IMR-90 (cell line): ENCODE measurements around the gene USH2A. TPM values are rescaled to one million over a fixed set of nuclear protein-coding genes. Genes with fewer than 3 reads are reported as not detected.

ENCODE experiments used
- ATAC-seq: fragments of 200-7000 bp; cut with Tn5 transposase; 2 replicates; pipeline ENCODE4 v1.9.1; 2020; ENCODE audit warnings: low read depth, mild to moderate bottlenecking, moderate library complexity
- BruUV-seq: library from RNA; stranded (reverse); fragments of 400-500 nt; replicated peaks from 2 replicates; lab custom pipeline; 2021; lab: Mats Ljungman, UMichigan
- CTCF ChIA-PET: fragments of 300-600 bp; formaldehyde crosslinking; extraction: SDS; loops from one replicate; lab custom pipeline; 2021; ENCODE audit warnings: antibody characterized with exemption; lab: Yijun Ruan, JAX
- POLR2A ChIA-PET: fragments of 300-600 bp; sonication (Branson Sonifier 250); formaldehyde crosslinking; loops from one replicate; lab custom pipeline; 2022; ENCODE audit warnings: antibody characterized with exemption; ENCODE audit not compliant: unreplicated experiment; lab: Charles Lee
- DNase-seq: peaks from one replicate; pipeline ENCODE4 v3.0.0; 2013
- H2AFZ ChIP-seq: replicated peaks from 2 replicates; pipeline ENCODE3; 2013; ENCODE audit warnings: low read length, mild to moderate bottlenecking; ENCODE audit not compliant: poor library complexity
- H2AK5ac ChIP-seq: 2 replicates; pipeline ENCODE4 v1.6.1; 2013; ENCODE audit warnings: low read depth, low read length, inconsistent platforms
- H2AK9ac ChIP-seq: replicated peaks from 2 replicates; pipeline ENCODE3; 2013; ENCODE audit warnings: mild to moderate bottlenecking, low read depth, low read length, moderate library complexity; ENCODE audit not compliant: poor library complexity
- H2BK120ac ChIP-seq: 2 replicates; pipeline ENCODE4 v1.6.1; 2013; ENCODE audit warnings: low read depth, low read length, inconsistent platforms
- H2BK15ac ChIP-seq: 3 replicates; pipeline ENCODE4 v1.6.1; 2013; ENCODE audit warnings: low read depth, low read length, inconsistent platforms
- H2BK20ac ChIP-seq: 2 replicates; pipeline ENCODE4 v1.6.1; 2013; ENCODE audit warnings: low read depth, mild to moderate bottlenecking, inconsistent platforms, low read length, moderate library complexity
- H2BK5ac ChIP-seq: 2 replicates; pipeline ENCODE4 v1.6.1; 2013; ENCODE audit warnings: mild to moderate bottlenecking, low read depth, low read length, inconsistent platforms; ENCODE audit not compliant: poor library complexity, severe bottlenecking
- H3K14ac ChIP-seq: replicated peaks from 2 replicates; pipeline ENCODE4 v1.6.1; 2013; ENCODE audit warnings: low read depth, low read length, inconsistent platforms
- H3K18ac ChIP-seq: 2 replicates; pipeline ENCODE4 v1.6.1; 2013; ENCODE audit warnings: low read depth, low read length, control low read depth
- H3K23ac ChIP-seq: 2 replicates; pipeline ENCODE4 v1.6.1; 2013; ENCODE audit warnings: low read depth, low read length, inconsistent platforms
- H3K27ac ChIP-seq: 2 replicates; pipeline ENCODE4 v1.5.1; 2013; ENCODE audit warnings: mild to moderate bottlenecking, control low read depth, low read length; ENCODE audit not compliant: insufficient read depth
- H3K27me3 ChIP-seq: 2 replicates; pipeline ENCODE4 v1.6.1; 2013; ENCODE audit warnings: low read length; ENCODE audit not compliant: control insufficient read depth, insufficient read depth
- H3K36me3 ChIP-seq: 2 replicates; pipeline ENCODE4 v1.6.1; 2013; ENCODE audit warnings: low read length, mixed read lengths; ENCODE audit not compliant: control insufficient read depth, insufficient read depth
- H3K4ac ChIP-seq: 2 replicates; pipeline ENCODE4 v1.6.1; 2013; ENCODE audit warnings: low read depth, low read length, inconsistent platforms
- H3K4me1 ChIP-seq: 2 replicates; pipeline ENCODE4 v1.6.1; 2013; ENCODE audit warnings: low read length, mixed read lengths; ENCODE audit not compliant: control insufficient read depth, insufficient read depth
- H3K4me2 ChIP-seq: 2 replicates; pipeline ENCODE4 v1.6.1; 2013; ENCODE audit warnings: low read depth, mild to moderate bottlenecking, control low read depth, low read length, moderate library complexity
- H3K4me3 ChIP-seq: 2 replicates; pipeline ENCODE4 v1.5.1; 2013; ENCODE audit warnings: low read depth, mild to moderate bottlenecking, control low read depth, low read length, moderate library complexity; ENCODE audit not compliant: insufficient read depth
- H3K56ac ChIP-seq: 2 replicates; pipeline ENCODE4 v1.6.1; 2013; ENCODE audit warnings: low read length, inconsistent platforms; ENCODE audit not compliant: insufficient read depth; ENCODE audit errors: extremely low read depth
- H3K79me1 ChIP-seq, 2 experiments: 2 replicates each; pipeline ENCODE4 v1.6.1; 2013; ENCODE audit warnings: low read length in 2 of 2, inconsistent platforms in 1 of 2, low read depth in 1 of 2
- H3K9ac ChIP-seq: 2 replicates; pipeline ENCODE4 v1.6.1; 2013; ENCODE audit warnings: low read depth, low read length, control low read depth
- H3K9me1 ChIP-seq: 2 replicates; pipeline ENCODE4 v1.6.1; 2013; ENCODE audit warnings: low read length, inconsistent platforms; ENCODE audit not compliant: insufficient read depth
- H3K9me3 ChIP-seq: 2 replicates; pipeline ENCODE4 v1.6.1; 2013; ENCODE audit warnings: low read length; ENCODE audit not compliant: control insufficient read depth, insufficient read depth
- H4K20me1 ChIP-seq: 2 replicates; pipeline ENCODE4 v1.6.1; 2013; ENCODE audit warnings: low read length, inconsistent platforms; ENCODE audit not compliant: insufficient read depth
- H4K5ac ChIP-seq: 2 replicates; pipeline ENCODE4 v1.6.1; 2013; ENCODE audit warnings: mild to moderate bottlenecking, low read depth, low read length, control low read depth
- H4K8ac ChIP-seq, 2 experiments: 2 replicates each; pipeline ENCODE4 v1.6.1; 2013; ENCODE audit warnings: low read depth in 2 of 2, low read length in 2 of 2, control low read depth in 1 of 2, inconsistent platforms in 1 of 2
- H4K91ac ChIP-seq: 2 replicates; pipeline ENCODE4 v1.6.1; 2013; ENCODE audit warnings: low read depth, low read length, inconsistent platforms; ENCODE audit not compliant: insufficient read depth
- CEBPB ChIP-seq: IDR thresholded peaks from 2 replicates; pipeline ENCODE4 v1.6.1; 2012; ENCODE audit warnings: low read depth, low read length, improper control_type of control experiment
- CHD1 ChIP-seq: IDR thresholded peaks from 2 replicates; pipeline ENCODE4 v1.6.1; 2012; ENCODE audit warnings: low read depth, low read length, improper control_type of control experiment
- MAFK ChIP-seq: IDR thresholded peaks from 2 replicates; pipeline ENCODE4 v1.6.1; 2012; ENCODE audit warnings: low read depth, low read length, improper control_type of control experiment
- MAZ ChIP-seq: IDR thresholded peaks from 2 replicates; pipeline ENCODE4 v1.6.1; 2012; ENCODE audit warnings: low read depth, mild to moderate bottlenecking, low read length, improper control_type of control experiment, moderate library complexity, borderline replicate concordance
- MXI1 ChIP-seq: IDR thresholded peaks from 2 replicates; pipeline ENCODE4 v1.6.1; 2012; ENCODE audit warnings: low read depth, mild to moderate bottlenecking, low read length, moderate library complexity, borderline replicate concordance
- NFE2L2 ChIP-seq: fragments of 150-350 bp; IDR thresholded peaks from 2 replicates; pipeline ENCODE4 v1.6.1; 2016; ENCODE audit warnings: low read depth, mild to moderate bottlenecking, low read length
- RFX5 ChIP-seq: IDR thresholded peaks from 2 replicates; pipeline ENCODE4 v1.8.0; 2012; ENCODE audit warnings: low read depth, mild to moderate bottlenecking, low read length, moderate library complexity
- SMC3 ChIP-seq: fragments of 150-350 bp; IDR thresholded peaks from 2 replicates; pipeline ENCODE4 v1.6.1; 2016; ENCODE audit warnings: low read depth, mild to moderate bottlenecking, antibody characterized with exemption, low read length, moderate library complexity
- dilution Hi-C: fragments of 300-500 bp; cut with HindIII; formaldehyde crosslinking; loops from one replicate; pipeline ENCODE4 v1.14.3; 2018; ENCODE audit warnings: low sequenced_read_pairs; ENCODE audit not compliant: unreplicated experiment
- in situ Hi-C: fragments of 300-500 bp; cut with MboI; formaldehyde crosslinking; loops from 3 replicates; pipeline ENCODE4 v1.14.3; 2019; ENCODE audit warnings: low sequenced_read_pairs, inconsistent platforms, mixed read lengths
- intact Hi-C: fragments of 100-400 bp; cut with micrococcal nuclease; formaldehyde crosslinking; loops from 2 replicates; pipeline ENCODE4 v1.10.0; 2022
- polyA plus RNA-seq, 3 experiments: library from polyadenylated mRNA; depleted of rRNA; stranded (reverse); fragments of >200 nt; gene quantifications; 2 replicates each; pipeline ENCODE4 v1.2.3, GENCODE V29; 2012; ENCODE audit warnings: low replicate concordance in 1 of 3
- total RNA-seq: library from RNA; depleted of rRNA; stranded (reverse); fragments of >200 nt; gene quantifications from 2 replicates; pipeline ENCODE4 v1.2.3, GENCODE V29; 2012
- TF ChIP-seq, protein P1 (sequence below): fragments of 150-350 bp; IDR thresholded peaks from 2 replicates; pipeline ENCODE4 v1.6.1; 2017; ENCODE audit warnings: mild to moderate bottlenecking, antibody characterized with exemption, low read length, low read depth
- TF ChIP-seq, protein P2 (sequence below): conservative IDR thresholded peaks from 2 replicates; pipeline ENCODE4 v1.5.1; 2012; ENCODE audit warnings: mild to moderate bottlenecking, low read depth, low read length, improper control_type of control experiment
- TF ChIP-seq, protein P3 (sequence below): fragments of 150-350 bp; IDR thresholded peaks from 2 replicates; pipeline ENCODE4 v1.6.1; 2016; ENCODE audit warnings: low read depth, mild to moderate bottlenecking, low read length, moderate library complexity, borderline replicate concordance

USH2A gene
- total and polyA plus RNA-seq, 2 of the 4 experiments (the other 2 are of a cell fraction), result under 0.01 to 0.02 TPM

GRCh38 chr1:216457356-216457755, 34.1 kb upstream of the USH2A start:
- peak overlapping the region; percentile 26 to 61; a peak in 2 of 4 replicates for H4K8ac ChIP-seq
- no peak overlapping the region for H2AFZ ChIP-seq
- DNase-seq (peak; percentile 55), ATAC-seq (peak; percentile 59)
- H3K18ac ChIP-seq, result peak overlapping the region; percentile 50
- dilution Hi-C loops (no loop called here), intact Hi-C loops (no loop called here), in situ Hi-C loops (no loop called here)
- H3K27ac ChIP-seq, result peak overlapping the region; percentile 55; the same call in 1 of the 2 replicates
- H3K14ac ChIP-seq, result no peak overlapping the region
- H2BK20ac ChIP-seq, result peak overlapping the region; percentile 30
- TF ChIP-seq MXI1, result no peak
- TF ChIP-seq NFE2L2, result no peak
- TF ChIP-seq, protein P1, sequence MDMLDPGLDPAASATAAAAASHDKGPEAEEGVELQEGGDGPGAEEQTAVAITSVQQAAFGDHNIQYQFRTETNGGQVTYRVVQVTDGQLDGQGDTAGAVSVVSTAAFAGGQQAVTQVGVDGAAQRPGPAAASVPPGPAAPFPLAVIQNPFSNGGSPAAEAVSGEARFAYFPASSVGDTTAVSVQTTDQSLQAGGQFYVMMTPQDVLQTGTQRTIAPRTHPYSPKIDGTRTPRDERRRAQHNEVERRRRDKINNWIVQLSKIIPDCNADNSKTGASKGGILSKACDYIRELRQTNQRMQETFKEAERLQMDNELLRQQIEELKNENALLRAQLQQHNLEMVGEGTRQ, result no peak
- TF ChIP-seq, protein P2, sequence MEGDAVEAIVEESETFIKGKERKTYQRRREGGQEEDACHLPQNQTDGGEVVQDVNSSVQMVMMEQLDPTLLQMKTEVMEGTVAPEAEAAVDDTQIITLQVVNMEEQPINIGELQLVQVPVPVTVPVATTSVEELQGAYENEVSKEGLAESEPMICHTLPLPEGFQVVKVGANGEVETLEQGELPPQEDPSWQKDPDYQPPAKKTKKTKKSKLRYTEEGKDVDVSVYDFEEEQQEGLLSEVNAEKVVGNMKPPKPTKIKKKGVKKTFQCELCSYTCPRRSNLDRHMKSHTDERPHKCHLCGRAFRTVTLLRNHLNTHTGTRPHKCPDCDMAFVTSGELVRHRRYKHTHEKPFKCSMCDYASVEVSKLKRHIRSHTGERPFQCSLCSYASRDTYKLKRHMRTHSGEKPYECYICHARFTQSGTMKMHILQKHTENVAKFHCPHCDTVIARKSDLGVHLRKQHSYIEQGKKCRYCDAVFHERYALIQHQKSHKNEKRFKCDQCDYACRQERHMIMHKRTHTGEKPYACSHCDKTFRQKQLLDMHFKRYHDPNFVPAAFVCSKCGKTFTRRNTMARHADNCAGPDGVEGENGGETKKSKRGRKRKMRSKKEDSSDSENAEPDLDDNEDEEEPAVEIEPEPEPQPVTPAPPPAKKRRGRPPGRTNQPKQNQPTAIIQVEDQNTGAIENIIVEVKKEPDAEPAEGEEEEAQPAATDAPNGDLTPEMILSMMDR, result no peak
- TF ChIP-seq, protein P3, sequence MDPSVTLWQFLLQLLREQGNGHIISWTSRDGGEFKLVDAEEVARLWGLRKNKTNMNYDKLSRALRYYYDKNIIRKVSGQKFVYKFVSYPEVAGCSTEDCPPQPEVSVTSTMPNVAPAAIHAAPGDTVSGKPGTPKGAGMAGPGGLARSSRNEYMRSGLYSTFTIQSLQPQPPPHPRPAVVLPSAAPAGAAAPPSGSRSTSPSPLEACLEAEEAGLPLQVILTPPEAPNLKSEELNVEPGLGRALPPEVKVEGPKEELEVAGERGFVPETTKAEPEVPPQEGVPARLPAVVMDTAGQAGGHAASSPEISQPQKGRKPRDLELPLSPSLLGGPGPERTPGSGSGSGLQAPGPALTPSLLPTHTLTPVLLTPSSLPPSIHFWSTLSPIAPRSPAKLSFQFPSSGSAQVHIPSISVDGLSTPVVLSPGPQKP, result no peak
- no peak for TF ChIP-seq CHD1
- TF ChIP-seq SMC3, result no peak
- TF ChIP-seq MAFK, result no peak
- no peak for TF ChIP-seq CEBPB
- TF ChIP-seq RFX5, result no peak
- no peak for TF ChIP-seq MAZ
- H2BK120ac ChIP-seq, result peak overlapping the region; percentile 75
- no peaks in the 10 kb centered on the region for H3K79me1 ChIP-seq
- peaks cover 3% of the 10 kb centered on the region; the same call in 1 of the 2 replicates for H3K9me1 ChIP-seq
- peaks cover 13% of the 10 kb centered on the region for H3K4me1 ChIP-seq
- H2AK5ac ChIP-seq, result no peak overlapping the region
- peak overlapping the region; percentile 50; the same call in 1 of the 2 replicates for H4K91ac ChIP-seq
- H2BK15ac ChIP-seq, result 0 out of 3 replicates have a peak overlapping the region, but pooled peaks have one; percentile 67
- no TSS peak for BruUV-seq
- peak overlapping the region; percentile 75 for H2BK5ac ChIP-seq
- H4K20me1 ChIP-seq, result no peaks in the 10 kb centered on the region
- peak overlapping the region; percentile 27; the same call in 1 of the 2 replicates for H4K5ac ChIP-seq
- H3K27me3 ChIP-seq, result no peaks in the 10 kb centered on the region
- no peak overlapping the region for H3K4me3 ChIP-seq
- H3K56ac ChIP-seq, result 0 out of 2 replicates have a peak overlapping the region, but pooled peaks have one; percentile 5
- no peaks in the 10 kb centered on the region for H3K36me3 ChIP-seq
- ChIA-PET CTCF (no interaction called here), POLR2A (interaction anchor here (0.7 kb wide), 1 partner anchor 500 kb away, joined by 3 read pairs; no protein-coding TSS in a partner anchor)
- H3K9ac ChIP-seq, result no peak overlapping the region
- peak overlapping the region; percentile 28; the same call in 1 of the 2 replicates for H3K4me2 ChIP-seq
- H2AK9ac ChIP-seq, result no peak overlapping the region
- no peak overlapping the region for H3K23ac ChIP-seq
- H3K9me3 ChIP-seq, result no peaks in the 10 kb centered on the region
- H3K4ac ChIP-seq, result peak overlapping the region; percentile 23; the same call in 1 of the 2 replicates
